HG02852 (cell line): Measurements from ENCODE around the gene ABCG5.

Experiments
- ATAC-seq: cut with Tn5 transposase; IDR thresholded peaks from one replicate; pipeline ENCODE4 v1.9.1; 2021; ENCODE audit warnings: mild to moderate bottlenecking, moderate library complexity; ENCODE audit not compliant: unreplicated experiment

ABCG5 gene

DNA sequence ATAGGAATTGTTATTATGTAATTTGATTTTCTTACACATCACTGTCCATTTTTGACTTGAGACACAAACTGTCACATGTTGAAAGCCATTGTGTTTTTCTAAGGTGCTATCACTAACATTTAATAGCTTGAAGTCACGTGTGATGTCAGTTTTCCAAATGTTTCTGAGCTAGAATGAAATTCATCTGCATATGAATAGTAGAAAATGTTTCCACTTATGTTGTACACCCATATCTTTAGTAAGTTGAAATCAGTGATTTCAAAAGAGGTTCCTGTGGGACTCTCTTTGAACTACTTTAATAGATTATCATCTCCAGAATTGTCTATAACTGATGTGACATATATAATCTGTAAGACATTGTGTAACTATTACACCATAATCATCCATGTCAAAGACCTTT is 27.8 kb downstream of the ABCG5 start:
- no peak for ATAC-seq

GRCh38 chr2:43810452-43810851 is 28.2 kb downstream of the ABCG5 start:
- no peak for ATAC-seq

DNA sequence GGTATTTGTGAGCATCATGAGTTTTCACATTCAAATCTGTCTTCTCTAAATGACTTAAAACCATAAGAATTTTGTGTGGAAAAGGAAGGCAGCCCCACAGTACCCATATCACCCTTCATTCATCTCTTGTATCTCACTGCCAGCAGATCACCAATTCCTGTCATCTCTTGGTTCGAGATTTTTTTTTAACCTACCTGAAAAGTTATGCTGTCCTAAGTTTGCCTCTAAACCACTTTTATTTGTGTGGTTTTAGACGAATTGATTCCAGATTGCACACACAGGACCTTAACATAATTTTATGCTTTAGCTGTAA is 32.0 kb downstream of the ABCG5 start:
- no peak for ATAC-seq

GRCh38 chr2:43803113-43803512 is 35.5 kb downstream of the ABCG5 start:
- ATAC-seq = no peak

DNA sequence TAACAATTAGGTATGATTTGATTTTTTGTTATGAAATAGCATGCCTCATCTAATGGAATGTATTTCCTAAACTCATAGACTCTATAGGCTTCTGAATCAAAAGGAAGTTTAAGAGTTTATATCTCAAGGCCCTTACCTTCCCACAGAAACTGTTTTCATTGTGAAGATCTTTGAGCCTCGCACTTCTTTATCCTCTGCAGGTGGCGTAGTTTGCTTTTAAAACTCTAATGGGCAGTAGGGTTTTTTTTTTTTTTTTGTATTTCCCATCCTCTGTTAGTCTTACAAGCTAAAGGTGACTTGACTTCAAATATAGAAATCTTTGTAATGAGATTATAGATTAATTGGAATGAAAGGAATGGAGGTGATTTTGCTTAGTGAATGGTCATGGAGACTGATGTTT is 36.5 kb downstream of the ABCG5 start:
- ATAC-seq = no peak

- no peak for ATAC-seq
Measured at GRCh38 chr2:43800894-43801293, 37.7 kb downstream of the ABCG5 start.

GRCh38 chr2:43798300-43798699 is 40.3 kb downstream of the ABCG5 start:
- no peak for ATAC-seq

- ATAC-seq = no peak
Measured at GRCh38 chr2:43796206-43796605, 42.4 kb downstream of the ABCG5 start.

GRCh38 chr2:43794956-43795355 is 43.7 kb downstream of the ABCG5 start:
- ATAC-seq = no peak

GRCh38 chr2:43792653-43793052 is 46.0 kb downstream of the ABCG5 start:
- no peak for ATAC-seq

- no peak for ATAC-seq
Measured at GRCh38 chr2:43791035-43791765, 47.4 kb downstream of the ABCG5 start.

GRCh38 chr2:43790147-43790546 is 48.5 kb downstream of the ABCG5 start:
- no peak for ATAC-seq

GRCh38 chr2:43788646-43789045 is 50.0 kb downstream of the ABCG5 start:
- ATAC-seq = no peak

- ATAC-seq = no peak
Measured at GRCh38 chr2:43787895-43788294, 50.7 kb downstream of the ABCG5 start.

GRCh38 chr2:43778233-43778632 is 60.4 kb downstream of the ABCG5 start:
- ATAC-seq = no peak

DNA sequence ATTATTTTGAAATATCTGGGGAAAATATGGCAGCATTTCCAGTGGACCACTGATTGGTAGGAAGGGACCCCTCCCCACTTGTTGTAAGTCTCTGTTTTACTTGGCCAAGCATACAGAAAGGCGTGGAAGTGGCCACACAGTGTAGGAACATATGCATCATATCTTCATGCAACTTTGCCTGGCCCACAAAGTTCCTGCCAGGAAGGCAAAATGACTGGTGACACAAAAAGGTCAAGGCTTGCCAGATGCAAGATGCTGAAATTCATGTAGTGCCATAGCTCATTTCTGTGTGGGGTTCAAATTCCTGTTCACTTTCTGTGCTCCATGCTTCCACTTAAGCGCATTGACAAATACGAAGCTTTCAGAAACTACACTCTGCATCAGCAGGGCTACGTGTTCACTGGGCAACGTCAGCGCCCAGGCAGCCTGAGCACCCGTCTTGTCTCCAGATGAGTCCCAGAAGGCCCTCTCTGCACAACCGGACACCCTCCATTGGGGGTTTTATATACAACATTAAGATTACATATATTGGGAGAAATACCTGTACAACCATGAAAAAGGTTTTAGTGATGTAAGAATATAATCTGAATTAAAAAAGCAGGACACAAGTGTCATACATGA is 61.2 kb downstream of the ABCG5 start:
- no peak for ATAC-seq

DNA sequence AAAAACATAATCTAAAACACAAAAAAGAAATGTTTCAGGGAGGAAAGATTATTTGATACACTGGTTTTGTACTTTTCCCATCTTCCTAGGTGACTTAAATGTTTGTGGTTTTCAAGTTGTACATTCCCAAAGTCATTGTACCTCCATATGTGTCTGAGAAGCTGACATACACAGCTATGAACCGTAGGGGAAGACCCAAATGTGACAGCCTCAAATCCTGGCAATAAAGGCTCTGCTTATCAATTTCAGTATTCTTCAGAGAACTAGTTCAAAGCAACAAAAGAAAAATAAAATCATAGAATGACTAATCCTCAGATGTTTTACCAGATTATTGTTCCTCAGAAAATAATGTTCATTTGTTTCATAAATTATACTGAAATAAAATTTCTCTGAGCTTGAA is 62.3 kb downstream of the ABCG5 start:
- no peak for ATAC-seq

DNA sequence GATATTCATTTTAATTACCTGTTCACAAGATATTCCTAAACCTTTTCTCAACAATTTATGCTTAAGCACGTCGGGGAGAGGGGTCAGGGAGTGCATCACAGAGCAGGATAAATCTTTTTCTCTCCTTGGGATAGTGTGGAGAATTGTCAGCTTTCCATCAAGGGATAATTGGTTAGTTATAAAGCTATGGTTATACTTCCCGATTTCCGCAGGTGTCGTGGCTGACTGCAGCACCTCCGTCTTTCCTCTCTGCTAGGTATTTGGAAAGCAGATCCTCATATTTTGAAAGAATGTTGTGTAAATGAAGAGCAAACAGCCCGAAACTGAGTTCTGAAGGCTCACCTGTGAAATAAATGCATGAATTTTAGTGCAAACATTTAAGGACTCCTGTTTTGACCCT is 64.0 kb downstream of the ABCG5 start:
- no peak for ATAC-seq

- peak; percentile 99 for ATAC-seq
Measured at GRCh38 chr2:43773876-43774613, 64.6 kb downstream of the ABCG5 start, which contains the start of gene DYNC2LI1. TSS of gene DYNC2LI1 (plus strand) at chr2:43774039. CDS start at chr2:43774139, 100 bp downstream.

DNA sequence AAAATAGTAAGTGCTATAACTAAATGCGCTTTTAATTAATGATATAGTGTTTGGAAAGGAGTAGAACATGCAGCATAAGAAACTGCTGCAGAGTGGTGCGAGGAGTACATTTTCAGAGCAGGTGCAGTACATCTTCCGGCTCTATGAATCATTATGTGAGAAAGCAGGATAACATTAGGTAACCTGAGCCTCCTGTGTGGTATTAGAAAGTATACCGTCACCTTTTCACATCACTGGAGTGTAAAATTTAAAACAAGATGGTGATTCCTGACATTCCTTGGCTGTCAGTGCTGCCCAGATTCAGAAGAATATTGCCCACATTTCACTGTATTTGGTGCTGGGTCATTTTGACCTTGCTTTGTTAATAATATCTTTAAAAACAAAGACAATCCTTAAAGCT is 72.6 kb downstream of the ABCG5 start:
- ATAC-seq = no peak

DNA sequence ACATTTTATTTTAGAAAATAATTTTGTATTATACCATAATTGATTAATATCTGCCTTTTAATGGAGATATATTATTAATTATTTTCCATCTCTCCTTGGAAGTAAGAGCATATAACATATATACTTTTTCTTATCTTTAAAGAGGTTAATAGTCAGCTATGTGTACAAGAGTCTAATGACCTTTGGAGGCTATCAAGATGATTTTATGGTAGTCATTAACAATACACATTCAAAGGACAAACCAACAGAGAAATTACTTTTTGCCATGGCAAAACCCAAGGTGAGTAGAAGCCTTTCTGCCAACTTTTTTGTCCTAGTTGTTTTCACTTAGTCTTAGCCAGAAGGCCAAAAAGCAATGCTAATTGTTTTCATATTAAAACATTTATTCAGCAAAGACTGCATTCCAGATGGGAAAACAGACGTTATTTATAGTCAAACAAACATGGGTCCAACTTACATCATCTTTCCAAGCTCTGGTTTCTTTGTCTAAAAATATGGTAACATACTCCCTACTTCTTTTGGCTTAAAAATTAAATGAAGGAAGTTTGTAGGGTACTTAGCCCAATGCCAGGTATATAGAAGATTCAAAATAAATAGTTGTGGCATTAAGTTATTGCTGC is 74.4 kb downstream of the ABCG5 start:
- no peak for ATAC-seq

GRCh38 chr2:43763091-43763490 is 75.5 kb downstream of the ABCG5 start:
- no peak for ATAC-seq
